Measurements from ENCODE around the gene DEFB131A. TPM values are rescaled to one million over a fixed set of nuclear protein-coding genes. Genes with fewer than 3 reads are reported as not detected.
"Not testable (repeated sequence)": the region's sequence is repeated elsewhere in the genome, so short reads cannot be mapped to it uniquely, and the experiment has no call there.

The DEFB131A gene
- polyA plus RNA-seq (2011; rRNA removed) (not detected in 2 replicates), polyA plus RNA-seq (2017; fragmentation: RNase III; extraction: RNeasy Plus Mini Kit Qiagen cat#74134 plus additional on column Dnase treatment) (not detected in 3 replicates), polyA minus RNA-seq (2011; rRNA and poly(A)+ RNA removed) (not detected in 2 replicates)
- polyA plus RNA-seq (2012; cell fraction: cytosol; rRNA removed) = not detected in 2 replicates
- polyA plus RNA-seq (2012; cell fraction: nucleus; rRNA removed) = not detected in 2 replicates

- FAIRE-seq; H3K27ac ChIP-seq; POLR2A ChIA-PET; H3K9me3 ChIP-seq; H3K4me1 ChIP-seq; CTCF ChIA-PET; H3K4me3 ChIP-seq; DNase-seq (ENCODE audit: low read depth in 1 of 2, low spot score in 1 of 2); ATAC-seq; H3K4me2 ChIP-seq: not testable (repeated sequence)
- 0% methylated on average over 3 of the region's 3 CpGs for WGBS (ENCODE audit: missing lambda C conversion rate)
These were observed at the start of gene DEFB131A for GRCh38 chr4:9444114-9444513. Gene DEFB131A, plus strand, starts transcription at chr4:9444414. Its CDS starts 120 bp downstream, at chr4:9444534.

GRCh38 chr4:9405774-9406173 is 38.4 kb upstream of the DEFB131A start:
- POLR2A ChIA-PET; H3K9me3 ChIP-seq; CTCF ChIA-PET; DNase-seq (ENCODE audit: low read depth in 1 of 2, low spot score in 1 of 2); H3K4me3 ChIP-seq; ATAC-seq; H3K27ac ChIP-seq; H3K4me2 ChIP-seq; FAIRE-seq; H3K4me1 ChIP-seq: not testable (repeated sequence)
- 0% methylated on average over 1 of the region's 2 CpGs for WGBS (ENCODE audit: missing lambda C conversion rate)

GRCh38 chr4:9406491-9406890 is 37.7 kb upstream of the DEFB131A start:
- ATAC-seq; H3K27ac ChIP-seq; H3K4me1 ChIP-seq; DNase-seq (ENCODE audit: low read depth in 1 of 2, low spot score in 1 of 2); POLR2A ChIA-PET; H3K4me3 ChIP-seq; CTCF ChIA-PET; H3K9me3 ChIP-seq; H3K4me2 ChIP-seq; FAIRE-seq: not testable (repeated sequence)
- 0% methylated on average over 1 of the region's 3 CpGs for WGBS (ENCODE audit: missing lambda C conversion rate)

GRCh38 chr4:9409793-9410192 is 34.4 kb upstream of the DEFB131A start:
- ATAC-seq (no peak), DNase-seq (ENCODE audit: low read depth in 1 of 2, low spot score in 1 of 2) (no peak), FAIRE-seq (no peak)
- Histone ChIP-seq H3K9me3 (no peaks in the 10 kb centered on the region), H3K4me1 (no peaks in the 10 kb centered on the region), H3K4me3 (no peak overlapping the region), H3K27ac (no peak overlapping the region), H3K4me2 (no peak overlapping the region)
- TF ChIP-seq MAX (IDR thresholded peaks at IDR 0.05) (no peak), CBX2 (IDR thresholded peaks at IDR 0.05; ENCODE audit: borderline replicate concordance, low read depth) (no peak), HMGXB4 (CRISPR knock-in tag; IDR thresholded peaks at IDR 0.05; ENCODE audit: borderline replicate concordance) (no peak), ZSCAN20 (CRISPR knock-in tag; IDR thresholded peaks at IDR 0.05) (no peak), RAD21 (conservative IDR thresholded peaks at IDR 0.05 in 1 of 2, IDR thresholded peaks at IDR 0.05 in 1 of 2) (no peak), EHF (CRISPR knock-in tag; IDR thresholded peaks at IDR 0.05) (no peak), HEYL (CRISPR knock-in tag; IDR thresholded peaks at IDR 0.05) (no peak), POLR2A (IDR thresholded peaks at IDR 0.05; ENCODE audit: low read length) (no peak), RNF2 (IDR thresholded peaks at IDR 0.05; ENCODE audit: borderline replicate concordance, low read depth) (no peak), TP53 (CRISPR knock-in tag; IDR thresholded peaks at IDR 0.05) (no peak), JUNB (IDR thresholded peaks at IDR 0.05) (no peak), FOXS1 (CRISPR knock-in tag; IDR thresholded peaks at IDR 0.05) (no peak), MAFK (IDR thresholded peaks at IDR 0.05; ENCODE audit: partially characterized antibody) (no peak), KDM5A (IDR thresholded peaks at IDR 0.05) (no peak), SMC3 (IDR thresholded peaks at IDR 0.05) (no peak), PHF8 (IDR thresholded peaks at IDR 0.05; ENCODE audit: borderline replicate concordance, low read depth) (no peak), HDAC2 (IDR thresholded peaks at IDR 0.05) (no peak), ZFP36 (IDR thresholded peaks at IDR 0.05; ENCODE audit: borderline replicate concordance, partially characterized antibody) (no peak), EHMT2 (IDR thresholded peaks at IDR 0.05; ENCODE audit: low read depth) (no peak)
- ChIA-PET POLR2A (no interaction called here), CTCF (no interaction called here)
- 90% methylated on average over 2 of the region's 13 CpGs for WGBS (ENCODE audit: missing lambda C conversion rate)

- FAIRE-seq; POLR2A ChIA-PET; H3K27ac ChIP-seq; H3K9me3 ChIP-seq; DNase-seq (ENCODE audit: low read depth in 1 of 2, low spot score in 1 of 2); ATAC-seq; H3K4me3 ChIP-seq; H3K4me1 ChIP-seq; H3K4me2 ChIP-seq; CTCF ChIA-PET: not testable (repeated sequence)
- 52% methylated on average over 6 of the region's 6 CpGs for WGBS (ENCODE audit: missing lambda C conversion rate)
These were observed 22.2 kb upstream of the DEFB131A start for GRCh38 chr4:9421884-9422455.

- H3K4me3 ChIP-seq; FAIRE-seq; H3K4me1 ChIP-seq; CTCF ChIA-PET; H3K4me2 ChIP-seq; H3K9me3 ChIP-seq; ATAC-seq; H3K27ac ChIP-seq; POLR2A ChIA-PET; DNase-seq (ENCODE audit: low read depth in 1 of 2, low spot score in 1 of 2): not testable (repeated sequence)
- 0% methylated on average over 1 of the region's 1 CpG for WGBS (ENCODE audit: missing lambda C conversion rate)
These were observed 18.3 kb upstream of the DEFB131A start for GRCh38 chr4:9425916-9426315.

GRCh38 chr4:9430061-9430460 is 14.2 kb upstream of the DEFB131A start:
- H3K4me3 ChIP-seq; CTCF ChIA-PET; H3K4me1 ChIP-seq; DNase-seq (ENCODE audit: low read depth in 1 of 2, low spot score in 1 of 2); H3K4me2 ChIP-seq; H3K9me3 ChIP-seq; H3K27ac ChIP-seq; FAIRE-seq; POLR2A ChIA-PET: not testable (repeated sequence)
- ATAC-seq = 0 out of 6 replicates have a peak, but pooled peaks of 1 of the 2 experiments have one; percentile 50
- 33% methylated on average over 1 of the region's 1 CpG for whole genome bisulfite sequencing (ENCODE audit: missing lambda C conversion rate)

Measured in A549 (cell line).